ENCODE data around the gene HFM1.

The HFM1 gene

DNA sequence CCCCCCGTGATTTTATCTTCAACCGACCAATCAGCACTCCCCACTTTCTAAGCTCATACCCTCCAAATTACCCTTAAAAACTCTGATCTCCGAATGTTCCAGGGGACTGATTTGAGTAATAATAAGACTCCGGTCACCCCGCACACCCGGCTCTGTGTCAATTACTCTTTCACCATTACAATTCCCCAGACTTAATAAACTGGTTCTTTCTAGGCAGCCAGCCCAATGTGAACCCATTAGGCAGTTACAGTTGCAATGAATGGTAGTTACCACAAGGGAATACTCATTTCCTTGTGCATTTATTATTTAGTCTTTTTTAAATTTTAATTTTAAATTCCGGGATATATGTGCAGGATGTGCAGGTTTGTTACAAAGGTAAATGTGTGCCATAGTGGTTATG, 177.9 kb downstream of the HFM1 start:
- no peak for DNase-seq

DNA sequence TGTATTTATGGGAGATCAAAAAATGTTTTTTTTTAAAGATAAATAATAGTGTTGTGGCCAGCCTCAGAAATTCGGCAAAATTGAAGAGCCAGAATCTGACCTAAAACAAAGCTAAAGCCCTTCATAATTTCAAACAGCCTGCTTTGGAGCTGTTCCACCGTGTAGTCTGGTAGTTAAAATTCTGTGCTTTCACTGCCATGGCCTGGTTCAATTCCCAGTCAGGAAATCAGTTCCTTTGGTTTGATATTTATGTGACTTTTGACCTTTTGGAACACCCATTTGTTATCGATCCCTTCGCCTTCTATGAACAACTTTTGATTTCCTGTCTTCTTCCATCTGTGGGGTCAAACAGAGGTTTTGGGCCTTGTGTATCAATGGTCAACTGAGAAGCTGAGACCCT, 179.8 kb downstream of the HFM1 start:
- no peak for DNase-seq

DNA sequence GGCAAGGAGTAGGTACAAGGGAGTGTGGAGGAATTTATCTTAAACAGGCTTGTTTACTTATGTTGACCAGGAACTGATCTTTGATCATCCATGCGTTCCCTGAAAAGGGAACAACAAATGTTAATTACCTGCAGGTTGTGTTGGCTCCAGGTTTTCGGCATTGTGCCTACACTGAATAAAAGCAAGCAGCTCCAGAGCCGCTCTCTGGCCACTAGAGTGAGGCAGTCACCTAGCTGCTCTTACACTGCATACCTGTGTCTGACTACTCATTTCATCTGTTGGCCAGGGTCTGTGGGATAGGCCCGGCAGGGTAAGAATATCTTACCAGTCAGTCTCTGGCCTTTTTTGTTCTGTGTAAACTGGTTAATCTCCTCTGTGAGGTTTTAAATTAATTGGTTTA, 183.6 kb downstream of the HFM1 start:
- DNase-seq = no peak

DNA sequence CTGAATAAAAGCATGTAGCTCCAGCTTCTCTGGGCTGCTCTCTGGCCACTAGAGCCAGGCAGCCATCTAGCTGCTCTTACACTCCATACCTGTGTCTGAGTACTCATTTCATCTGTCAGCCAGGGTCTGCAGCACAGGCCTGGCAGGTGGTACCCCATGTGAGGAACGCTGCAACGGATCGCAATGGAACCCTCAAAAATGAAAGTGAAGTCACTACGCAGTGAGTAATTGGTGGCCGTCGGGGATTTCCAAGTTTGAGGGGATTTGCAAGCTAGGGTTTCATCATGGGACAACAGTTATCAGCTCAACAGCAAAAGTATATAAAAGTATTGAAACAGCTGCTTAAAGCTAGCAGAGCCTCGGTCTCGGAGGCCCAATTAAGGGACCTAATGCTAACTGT, 186.7 kb downstream of the HFM1 start:
- no peak for DNase-seq
